ENCODE measurements around the gene GINS1. TPM values are rescaled to one million over a fixed set of nuclear protein-coding genes. Genes with fewer than 3 reads are reported as not detected.

The GINS1 gene
- total and polyA plus RNA-seq, 2 donors (not counting 3 experiments of a cell fraction or from before 2014, with no cell fraction given) = 8.2 to 26.3 TPM

- intact Hi-C loops (cut with micrococcal nuclease) = no loop called here
- Histone ChIP-seq H4K20me1 (replicated peaks; ENCODE audit: control insufficient read depth, extremely low read depth, insufficient read depth, low read length) (no peaks in the 10 kb centered on the region), H3K79me2 (ENCODE audit: control insufficient read depth, insufficient read depth, low read length) (peaks cover 10% of the 10 kb centered on the region), H3K36me3 (ENCODE audit: control insufficient read depth in 2 of 2, extremely low read depth in 1 of 2, insufficient read depth in 2 of 2, low read length in 2 of 2) (no peaks in the 10 kb centered on the region), H3K4me3 (replicated peaks in 1 of 3; ENCODE audit: insufficient read depth in 1 of 3, low read depth in 1 of 3, low read length in 3 of 3) (no peak overlapping the region), H2AFZ (ENCODE audit: low read depth, low read length) (no peak overlapping the region), H3K4me1 (ENCODE audit: control insufficient read depth, extremely low read depth, insufficient read depth, low read length) (no peaks in the 10 kb centered on the region), H3K9ac (replicated peaks; ENCODE audit: extremely low read depth, insufficient read depth, low read length) (no peak overlapping the region), H3K9me3 (replicated peaks; ENCODE audit: control insufficient read depth, insufficient read depth, low read length) (no peaks in the 10 kb centered on the region), H3K27me3 (ENCODE audit: control insufficient read depth in 2 of 2, insufficient read depth in 2 of 2, low read length in 2 of 2) (no peaks in the 10 kb centered on the region), H3K9me1 (replicated peaks; ENCODE audit: control insufficient read depth, extremely low read depth, insufficient read depth, low read length) (no peaks in the 10 kb centered on the region), H3K4me2 (ENCODE audit: insufficient read depth, low read length) (no peak overlapping the region), H3K27ac (ENCODE audit: insufficient read depth, low read depth, low read length) (no peak overlapping the region)
- BruUV-seq (replicated peaks) = no TSS peak
- CTCF ChIA-PET = interaction anchor here (1.1 to 1.4 kb wide), 2 partner anchors 10 to 16 kb away, joined by 3 to 7 read pairs; no protein-coding TSS in a partner anchor
- DNase-seq (ENCODE audit: low read depth, low spot score) (no peak), FAIRE-seq (no peak)
- dilution Hi-C loops (cut with MboI; ENCODE audit: extremely low pct_ligation_motif_present, low sequenced_read_pairs) = no loop called here
- POLR2A ChIA-PET = no interaction called here
- no peak for TF ChIP-seq EZH2 (IDR thresholded peaks at IDR 0.05; ENCODE audit: borderline replicate concordance, low read depth, low read length, severe bottlenecking)
- TF ChIP-seq GATA2 (IDR thresholded peaks at IDR 0.05; ENCODE audit: insufficient read depth, insufficient read length, low read depth, low read length) = no peak
- no peak for TF ChIP-seq POLR2AphosphoS5 (IDR thresholded peaks at IDR 0.05; ENCODE audit: insufficient read depth, low read depth, low read length)
- TF ChIP-seq POLR2A (IDR thresholded peaks at IDR 0.05; ENCODE audit: low read depth, low read length) = no peak
- TF ChIP-seq FOS (IDR thresholded peaks at IDR 0.05; ENCODE audit: borderline replicate concordance, insufficient read depth, low read length) = no peak
- TF ChIP-seq MAX (IDR thresholded peaks at IDR 0.05; ENCODE audit: insufficient read depth, insufficient read length) = no peak
- no peak for TF ChIP-seq CTCF (IDR thresholded peaks at IDR 0.05; ENCODE audit: extremely low read depth in 1 of 2, insufficient read depth in 1 of 2, low read depth in 1 of 2, low read length in 2 of 2)
- no peak for TF ChIP-seq MYC (IDR thresholded peaks at IDR 0.05; ENCODE audit: low read depth, low read length)
These were observed 38.5 kb upstream of the GINS1 start for GRCh38 chr20:25368976-25369375.

All from endothelial cell of umbilical vein (primary cell).